H4 (cell line): Measurements from ENCODE around the gene DLGAP3. TPM values are rescaled to one million over a fixed set of nuclear protein-coding genes. Genes with fewer than 3 reads are reported as not detected.
"Not testable (repeated sequence)": the region's sequence is repeated elsewhere in the genome, so short reads cannot be mapped to it uniquely, and the experiment has no call there.

Experiments
- DNase-seq: peaks from one replicate; pipeline ENCODE4 v3.0.0-alpha.2; 2015; ENCODE audit warnings: low spot score
- total RNA-seq: library from RNA; depleted of rRNA; stranded (reverse); fragments of >200 nt; shearing (Covaris generic); gene quantifications from 2 replicates; pipeline ENCODE4 v1.2.3, GENCODE V29; 2014; rRNA removed

The DLGAP3 gene
- total RNA-seq, 1 experiment from 2014 or later, result 0.04 TPM

DNA sequence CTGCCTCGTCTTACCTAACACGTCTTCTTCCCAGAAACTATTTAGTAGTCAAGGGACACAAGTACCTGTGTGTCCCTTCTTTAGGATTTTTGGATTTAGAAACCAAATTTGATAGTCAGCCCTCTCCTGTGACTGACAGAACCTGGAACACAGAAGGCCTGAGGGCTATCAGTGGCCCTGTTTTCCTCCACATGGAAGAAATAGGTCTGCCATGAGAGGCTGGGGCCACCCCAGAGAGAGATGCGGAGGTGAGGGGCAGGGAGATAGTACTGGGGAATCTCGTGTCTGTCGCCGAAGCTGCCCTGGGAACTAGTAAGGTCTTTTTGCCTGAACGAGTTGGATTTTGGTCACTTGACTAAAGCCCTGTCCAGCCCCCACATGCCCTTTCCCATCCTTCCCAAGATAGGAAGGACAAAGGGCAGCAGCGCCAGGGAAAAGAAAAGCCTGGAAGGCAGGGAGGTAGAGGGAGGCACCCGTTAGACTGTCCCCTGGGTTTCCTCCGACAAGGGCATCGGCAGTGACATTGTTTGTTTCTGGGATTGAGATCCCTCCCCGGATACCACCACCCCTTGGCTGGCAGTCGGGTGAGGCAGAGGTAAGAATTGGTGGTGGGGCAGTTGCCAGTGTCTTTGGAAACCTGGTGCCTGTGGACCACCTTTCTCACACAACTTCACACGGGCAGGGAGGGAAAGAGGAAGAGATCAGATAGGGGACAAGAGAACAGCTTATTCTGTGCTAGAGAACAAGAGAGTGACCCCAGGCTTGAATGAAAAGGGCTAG lies 89.7 kb downstream of the DLGAP3 start:
- no peak for DNase-seq

DNA sequence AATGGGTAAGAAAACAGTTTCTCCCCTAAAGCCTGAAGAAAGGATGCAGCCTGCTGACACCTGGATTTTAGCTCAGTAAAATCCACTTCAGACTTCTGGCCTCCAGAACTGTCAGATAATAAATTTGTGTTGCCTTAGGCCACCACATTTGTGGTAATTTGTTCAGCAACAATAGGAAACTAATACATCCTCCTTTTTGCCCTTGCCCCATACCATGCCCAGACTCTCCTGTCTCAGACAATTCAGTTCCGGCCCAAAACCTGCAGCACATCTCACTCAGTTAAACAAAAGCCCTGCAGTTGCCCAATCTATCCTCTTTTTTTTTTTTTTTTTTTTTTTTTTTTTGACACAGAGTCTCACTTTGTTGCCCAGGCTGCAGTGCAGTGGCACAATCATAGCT lies 95.7 kb downstream of the DLGAP3 start:
- DNase-seq, result no peak

DNA sequence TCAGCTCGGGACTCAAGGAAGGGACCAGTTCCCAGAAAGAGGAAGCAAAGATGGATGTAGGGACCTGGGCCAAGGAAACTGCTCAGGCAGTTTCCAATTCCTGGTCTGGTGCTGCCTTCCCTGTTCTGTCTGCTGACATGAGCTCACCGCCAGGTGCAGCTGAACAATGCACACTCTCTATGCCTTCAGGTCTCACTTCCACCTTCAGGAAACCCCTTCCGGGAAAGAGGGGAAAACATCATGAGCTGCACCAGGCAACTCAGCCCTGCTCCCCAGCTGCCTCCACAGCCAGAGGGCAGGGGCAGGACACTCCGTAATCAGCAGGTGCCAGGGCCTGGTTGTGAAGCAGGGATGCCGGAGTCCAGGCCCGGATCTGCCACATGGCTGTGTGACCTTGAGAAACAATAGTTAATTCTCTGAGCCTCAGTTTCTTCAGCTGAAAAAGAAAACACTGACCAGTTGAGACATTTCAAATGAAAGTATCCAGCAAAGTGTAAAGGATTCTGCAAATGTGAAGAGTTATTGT lies 97.7 kb downstream of the DLGAP3 start:
- no peak for DNase-seq

DNA sequence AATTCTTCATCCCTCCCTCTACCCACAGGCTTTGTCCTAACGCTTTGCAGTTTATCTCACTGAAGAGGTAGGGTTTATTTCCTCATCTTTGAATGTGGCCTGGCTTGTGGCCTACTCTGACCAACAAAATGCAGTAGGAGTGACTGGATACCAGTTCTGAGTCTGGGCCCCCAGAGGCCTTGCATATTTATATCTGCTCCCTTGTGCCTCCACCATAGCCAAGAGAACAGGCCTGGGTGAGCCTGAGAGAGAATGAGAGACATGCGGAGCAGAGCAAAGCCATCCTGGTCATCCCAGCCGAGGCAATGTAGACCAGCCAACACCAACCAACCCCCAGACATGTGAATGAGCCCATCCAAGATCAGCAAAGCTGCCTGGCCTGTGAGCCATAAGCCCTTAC lies 100.2 kb downstream of the DLGAP3 start:
- no peak for DNase-seq

DNA sequence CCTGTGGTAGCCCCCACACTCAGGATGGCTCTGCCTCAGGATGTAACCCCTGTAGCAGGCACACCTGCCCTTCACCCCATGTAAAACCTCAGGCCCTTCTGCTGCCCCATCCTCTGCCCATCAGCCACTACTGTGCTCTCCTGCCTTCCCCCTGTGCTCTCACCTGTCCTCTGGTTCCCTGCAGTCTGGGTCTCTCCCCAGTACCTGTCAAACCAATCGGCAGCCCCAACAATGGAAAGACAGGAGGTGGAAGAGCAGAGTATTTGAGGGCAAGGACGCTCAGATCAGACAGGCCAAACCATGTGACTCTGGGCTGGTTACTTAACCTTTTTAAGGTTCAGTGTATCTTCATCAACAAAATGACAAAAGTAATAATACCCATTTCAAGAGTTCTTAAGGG lies 100.8 kb downstream of the DLGAP3 start:
- no peak for DNase-seq

DNA sequence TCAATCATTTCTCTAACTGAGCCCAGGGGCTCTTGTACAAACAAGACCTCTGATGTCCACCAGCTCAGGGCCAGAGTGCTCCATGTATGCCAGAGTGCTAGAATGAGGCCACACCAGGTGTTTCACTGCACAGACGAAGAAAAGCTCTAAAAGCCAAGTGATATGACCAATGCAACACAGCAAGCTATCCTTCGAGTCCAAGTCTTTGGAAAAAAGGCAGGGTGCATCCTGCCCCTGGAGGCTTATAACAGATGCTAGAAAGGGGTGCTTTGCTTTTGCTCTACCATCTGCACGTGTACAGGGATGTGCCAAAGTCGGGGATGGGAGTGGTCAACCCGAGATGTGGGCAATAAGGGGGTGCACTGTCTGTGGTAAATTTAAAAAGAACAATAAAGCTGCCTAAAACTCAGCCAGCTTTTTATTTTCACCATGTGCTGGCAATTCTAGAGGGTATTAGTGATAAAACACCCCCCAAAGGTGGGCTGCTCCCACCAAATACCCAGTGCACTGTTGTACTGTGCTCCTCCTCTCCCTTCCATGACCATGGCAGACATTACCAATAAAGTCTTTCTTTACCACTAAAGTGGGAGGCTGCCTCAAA lies 102.0 kb downstream of the DLGAP3 start:
- DNase-seq, result no peak

DNA sequence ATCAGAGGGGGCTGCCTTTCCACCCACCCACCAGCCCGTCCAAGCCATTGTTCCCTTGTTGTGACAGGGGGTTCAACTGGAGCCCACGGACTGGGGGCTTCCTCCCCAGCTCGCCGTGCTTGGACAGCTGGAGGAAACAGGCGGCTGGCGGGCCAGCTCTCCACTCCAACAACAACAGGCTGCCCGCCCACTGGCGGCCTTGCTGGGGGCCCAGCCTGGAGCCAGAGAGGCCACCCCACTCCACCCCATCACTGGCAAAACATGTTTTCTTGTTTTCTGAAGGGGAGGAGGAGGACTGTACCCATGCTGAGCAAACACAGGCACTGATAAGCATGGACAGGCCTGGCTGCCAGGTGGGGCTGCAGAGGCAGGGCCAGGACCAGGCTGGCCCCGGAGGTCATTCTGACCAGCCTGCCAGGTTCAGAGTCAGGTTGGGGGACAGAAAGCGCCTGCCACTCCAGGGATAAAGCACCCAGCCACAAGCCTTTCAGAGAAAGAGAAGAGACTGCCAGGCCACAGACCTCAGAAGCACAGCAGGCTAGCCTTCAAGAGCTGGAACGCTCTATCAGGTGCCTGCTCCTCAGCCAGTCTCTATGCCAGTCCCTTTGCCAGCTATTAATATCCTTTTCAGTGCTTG lies 103.9 kb downstream of the DLGAP3 start:
- no peak for DNase-seq

DNA sequence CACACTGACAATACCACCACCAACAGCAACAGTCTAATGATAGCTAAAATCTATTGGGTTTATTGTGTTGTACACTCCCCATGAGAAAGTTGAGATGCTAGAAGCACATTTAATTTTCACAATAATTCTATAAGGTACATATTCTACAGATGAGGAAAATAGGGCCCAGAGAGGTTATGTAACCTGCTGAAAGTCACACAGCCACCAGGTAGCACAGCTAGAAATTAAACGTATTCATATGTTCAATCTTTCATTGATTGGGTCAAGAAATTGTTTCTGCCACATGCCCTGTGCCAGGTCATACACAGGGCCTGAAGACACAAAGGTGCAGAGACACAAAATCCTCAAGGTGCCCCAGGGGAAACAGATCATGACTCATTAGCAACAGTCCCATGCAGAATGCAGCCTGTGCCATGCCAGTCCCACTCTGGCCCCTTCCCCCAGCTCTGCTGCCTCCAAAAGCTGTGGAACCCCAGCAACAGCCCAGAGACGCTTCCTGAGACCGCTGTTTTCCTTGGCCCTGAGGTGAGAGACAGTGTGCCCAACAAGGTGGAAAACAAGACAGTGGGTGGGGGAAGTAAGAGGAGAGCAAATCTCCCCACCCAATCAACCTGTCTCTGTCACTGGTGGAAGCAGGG lies 104.5 kb downstream of the DLGAP3 start:
- no peak for DNase-seq

DNA sequence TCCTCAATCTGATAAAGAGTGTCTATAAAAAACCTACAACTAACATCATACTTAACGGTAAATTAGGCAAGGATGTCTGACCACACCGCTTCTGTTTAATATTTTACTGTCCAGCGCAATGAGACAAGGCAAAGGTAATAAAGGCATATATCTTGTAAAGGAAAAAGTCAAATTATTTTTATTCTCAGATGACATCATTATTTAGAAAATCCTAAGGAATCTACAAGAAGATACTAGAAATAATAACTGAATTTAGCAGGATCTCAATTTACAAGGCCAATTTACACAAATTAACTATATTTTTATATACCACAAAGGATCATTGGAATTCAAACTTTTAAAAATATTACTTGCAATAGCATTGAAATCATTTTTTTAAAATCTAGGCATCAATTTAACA lies 107.2 kb downstream of the DLGAP3 start:
- DNase-seq, result no peak

DNA sequence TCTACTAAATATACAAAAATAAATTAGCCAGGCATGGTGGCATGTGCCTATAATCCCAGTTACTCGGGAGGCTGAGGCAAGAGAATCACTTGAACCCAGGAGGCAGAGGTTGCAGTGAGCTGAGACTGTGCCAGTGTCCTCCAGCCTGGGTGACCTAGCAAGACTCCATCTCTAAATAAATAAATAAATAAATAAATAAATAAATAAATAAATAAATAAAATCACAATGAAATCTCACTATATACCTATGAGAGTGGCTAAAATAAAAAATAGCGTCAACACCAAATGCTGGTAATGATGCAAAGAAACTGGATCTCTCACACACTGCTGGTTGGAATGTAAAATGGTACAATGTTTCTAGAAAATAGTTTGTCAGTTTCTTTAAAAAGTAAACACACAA lies 110.6 kb downstream of the DLGAP3 start:
- not testable (repeated sequence) for DNase-seq

DNA sequence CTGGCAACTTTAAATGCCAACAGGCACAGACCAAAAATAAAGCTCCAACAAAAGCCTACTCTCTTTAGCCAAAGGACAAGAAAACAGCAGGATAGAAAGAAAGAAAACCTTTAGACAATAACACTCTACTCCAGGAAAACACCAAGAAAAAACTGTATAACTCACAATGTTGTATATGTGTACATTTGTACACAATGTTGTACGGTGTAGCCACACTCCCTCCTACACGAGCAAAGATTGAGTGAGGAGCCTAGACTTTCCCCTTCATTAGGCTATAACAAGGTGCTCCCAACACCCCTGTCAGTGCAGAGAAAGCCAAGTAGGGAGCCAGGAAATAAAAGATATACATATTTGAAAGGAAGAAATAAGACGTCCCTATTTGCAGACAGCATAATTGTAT lies 112.7 kb downstream of the DLGAP3 start:
- no peak for DNase-seq

DNA sequence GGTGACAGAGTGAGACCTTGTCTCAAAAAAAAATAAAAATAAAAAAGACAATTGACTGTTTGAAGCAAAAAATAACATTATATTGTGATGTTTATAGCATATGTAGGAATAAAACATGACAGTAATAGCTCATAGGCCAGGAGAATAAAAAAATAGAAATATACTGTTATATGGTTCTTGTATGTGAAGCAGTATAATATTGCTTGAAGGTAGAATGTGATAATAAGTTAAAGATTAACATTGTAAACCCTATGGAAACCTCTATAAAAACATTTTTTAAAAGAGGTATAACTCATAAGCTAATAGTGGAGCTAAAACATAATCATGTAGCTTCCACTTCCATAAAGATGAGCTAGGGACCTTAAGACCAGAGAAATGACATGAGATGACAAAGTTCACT lies 113.1 kb downstream of the DLGAP3 start:
- DNase-seq, result no peak

Other genes with a start within 250 kb of the DLGAP3 start
- not detected in 2 replicates for gene GJB5, start 174.6 kb downstream of the DLGAP3 start, total RNA-seq
- gene GJB4, start 169.9 kb downstream of the DLGAP3 start, total RNA-seq, result not detected in 2 replicates
- gene GJB3, start 148.4 kb downstream of the DLGAP3 start, total RNA-seq, result not detected in 2 replicates
- gene GJA4, start 136.7 kb downstream of the DLGAP3 start, total RNA-seq, result not detected in 2 replicates
- gene SMIM12, start 69.9 kb downstream of the DLGAP3 start, total RNA-seq, result 29.8 and 34.9 TPM in 2 replicates
- gene TMEM35B, start 55.7 kb upstream of the DLGAP3 start, total RNA-seq, result 26.0 and 28.7 TPM in 2 replicates
- gene ZMYM6, start 102.3 kb upstream of the DLGAP3 start, total RNA-seq, result 4.4 and 7.6 TPM in 2 replicates
- 6.8 and 11.1 TPM in 2 replicates for gene ZMYM1, start 149.7 kb upstream of the DLGAP3 start, total RNA-seq